ENCODE data around the gene DOCK4. TPM values are rescaled to one million over a fixed set of nuclear protein-coding genes. Genes with fewer than 3 reads are reported as not detected.

The DOCK4 gene
- polyA plus RNA-seq, 1 donor (not counting 4 experiments of a cell fraction or from before 2014, with no cell fraction given): 13.9 TPM

- Histone ChIP-seq H3K9ac (ENCODE audit: control insufficient read depth, extremely low read depth, insufficient read depth, low read length) (no peak overlapping the region), H3K27me3 (ENCODE audit: control insufficient read depth, extremely low read depth, insufficient read depth, low read length) (no peaks in the 10 kb centered on the region), H3K4me3 (ENCODE audit: control insufficient read depth in 2 of 3, extremely low read depth in 1 of 3, insufficient read depth in 2 of 3, low read depth in 1 of 3, low read length in 3 of 3) (no peak overlapping the region), H3K27ac (ENCODE audit: control insufficient read depth, insufficient read depth, low read length) (no peak overlapping the region), H4K20me1 (ENCODE audit: control insufficient read depth, extremely low read depth, insufficient read depth, low read length) (no peaks in the 10 kb centered on the region), H3K9me3 (ENCODE audit: control insufficient read depth, low read depth, low read length) (no peaks in the 10 kb centered on the region), H3K36me3 (ENCODE audit: control insufficient read depth in 2 of 2, extremely low read depth in 1 of 2, insufficient read depth in 2 of 2, low read length in 2 of 2) (peaks cover 0 to 2% of the 10 kb centered on the region in 2 experiments), H3K79me2 (ENCODE audit: control insufficient read depth, insufficient read depth, low read length) (no peaks in the 10 kb centered on the region), H3K4me2 (ENCODE audit: control insufficient read depth, extremely low read depth, insufficient read depth, low read depth, low read length) (no peak overlapping the region), H3K9me1 (ENCODE audit: control insufficient read depth, extremely low read depth, insufficient read depth, low read length) (no peaks in the 10 kb centered on the region), H3K4me1 (ENCODE audit: control insufficient read depth, extremely low read depth, insufficient read depth, low read length) (peaks cover 9% of the 10 kb centered on the region), H2AFZ (ENCODE audit: control insufficient read depth, low read length) (no peak overlapping the region)
- DNase-seq (ENCODE audit: low read depth, low spot score) (no peak), FAIRE-seq (no peak)
- no peak for TF ChIP-seq EZH2 (IDR thresholded peaks at IDR 0.05; ENCODE audit: low read length)
- TF ChIP-seq CTCF (optimal IDR thresholded peaks at IDR 0.05 in 1 of 3, IDR thresholded peaks at IDR 0.05 in 1 of 3, conservative IDR thresholded peaks at IDR 0.05 in 1 of 3; ENCODE audit: extremely low read depth in 1 of 3, insufficient read depth in 2 of 3, low read length in 3 of 3): no peak
- dilution Hi-C loops (cut with MboI; ENCODE audit: extremely low pct_ligation_motif_present, low sequenced_read_pairs): no loop called here
These were observed 366.9 kb downstream of the DOCK4 start for GRCh38 chr7:111839261-111839660.

- Histone ChIP-seq H3K9me1 (ENCODE audit: control insufficient read depth, extremely low read depth, insufficient read depth, low read length) (no peaks in the 10 kb centered on the region), H3K27me3 (ENCODE audit: control insufficient read depth, extremely low read depth, insufficient read depth, low read length) (no peaks in the 10 kb centered on the region), H4K20me1 (ENCODE audit: control insufficient read depth, extremely low read depth, insufficient read depth, low read length) (no peaks in the 10 kb centered on the region), H3K27ac (ENCODE audit: control insufficient read depth, insufficient read depth, low read length) (no peak overlapping the region), H3K9me3 (ENCODE audit: control insufficient read depth, low read depth, low read length) (no peaks in the 10 kb centered on the region), H3K9ac (ENCODE audit: control insufficient read depth, extremely low read depth, insufficient read depth, low read length) (no peak overlapping the region), H3K4me1 (ENCODE audit: control insufficient read depth, extremely low read depth, insufficient read depth, low read length) (peaks cover 9% of the 10 kb centered on the region), H3K4me3 (ENCODE audit: control insufficient read depth in 2 of 3, extremely low read depth in 1 of 3, insufficient read depth in 2 of 3, low read depth in 1 of 3, low read length in 3 of 3) (no peak overlapping the region), H3K79me2 (ENCODE audit: control insufficient read depth, insufficient read depth, low read length) (no peaks in the 10 kb centered on the region), H3K4me2 (ENCODE audit: control insufficient read depth, extremely low read depth, insufficient read depth, low read depth, low read length) (no peak overlapping the region), H3K36me3 (ENCODE audit: control insufficient read depth in 2 of 2, extremely low read depth in 1 of 2, insufficient read depth in 2 of 2, low read length in 2 of 2) (peaks cover 0 to 2% of the 10 kb centered on the region in 2 experiments), H2AFZ (ENCODE audit: control insufficient read depth, low read length) (no peak overlapping the region)
- no peak for TF ChIP-seq EZH2 (IDR thresholded peaks at IDR 0.05; ENCODE audit: low read length)
- TF ChIP-seq CTCF (optimal IDR thresholded peaks at IDR 0.05 in 1 of 3, IDR thresholded peaks at IDR 0.05 in 1 of 3, conservative IDR thresholded peaks at IDR 0.05 in 1 of 3; ENCODE audit: extremely low read depth in 1 of 3, insufficient read depth in 2 of 3, low read length in 3 of 3): no peak
- FAIRE-seq (no peak), DNase-seq (ENCODE audit: low read depth, low spot score) (no peak)
- dilution Hi-C loops (cut with MboI; ENCODE audit: extremely low pct_ligation_motif_present, low sequenced_read_pairs): no loop called here
These were observed 369.6 kb downstream of the DOCK4 start for GRCh38 chr7:111836592-111836991.
